ENCODE results near the gene NREP.

DNA sequence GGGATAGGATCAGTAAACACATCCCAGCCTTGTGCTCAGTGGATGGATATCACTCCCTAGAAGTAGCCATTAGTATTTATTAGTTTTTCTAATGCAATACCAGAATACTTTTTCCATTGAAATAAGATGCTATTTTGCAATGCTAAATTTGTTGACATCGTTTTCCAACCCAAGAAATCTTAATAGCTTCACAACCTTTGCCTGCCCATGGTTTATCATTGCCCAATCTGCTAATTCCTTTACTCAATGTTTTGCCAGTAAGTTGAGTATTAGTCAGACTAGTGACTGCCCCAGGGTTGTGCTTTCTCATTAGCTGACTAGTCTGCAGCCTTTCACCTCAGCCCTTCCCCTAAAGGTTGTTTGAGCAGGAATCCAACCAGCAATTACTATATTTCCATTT is 62.9 kb downstream of the NREP start:
- TF ChIP-seq, protein P1, sequence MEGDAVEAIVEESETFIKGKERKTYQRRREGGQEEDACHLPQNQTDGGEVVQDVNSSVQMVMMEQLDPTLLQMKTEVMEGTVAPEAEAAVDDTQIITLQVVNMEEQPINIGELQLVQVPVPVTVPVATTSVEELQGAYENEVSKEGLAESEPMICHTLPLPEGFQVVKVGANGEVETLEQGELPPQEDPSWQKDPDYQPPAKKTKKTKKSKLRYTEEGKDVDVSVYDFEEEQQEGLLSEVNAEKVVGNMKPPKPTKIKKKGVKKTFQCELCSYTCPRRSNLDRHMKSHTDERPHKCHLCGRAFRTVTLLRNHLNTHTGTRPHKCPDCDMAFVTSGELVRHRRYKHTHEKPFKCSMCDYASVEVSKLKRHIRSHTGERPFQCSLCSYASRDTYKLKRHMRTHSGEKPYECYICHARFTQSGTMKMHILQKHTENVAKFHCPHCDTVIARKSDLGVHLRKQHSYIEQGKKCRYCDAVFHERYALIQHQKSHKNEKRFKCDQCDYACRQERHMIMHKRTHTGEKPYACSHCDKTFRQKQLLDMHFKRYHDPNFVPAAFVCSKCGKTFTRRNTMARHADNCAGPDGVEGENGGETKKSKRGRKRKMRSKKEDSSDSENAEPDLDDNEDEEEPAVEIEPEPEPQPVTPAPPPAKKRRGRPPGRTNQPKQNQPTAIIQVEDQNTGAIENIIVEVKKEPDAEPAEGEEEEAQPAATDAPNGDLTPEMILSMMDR (IDR thresholded peaks at IDR 0.05) = no peak
- no peak for TF ChIP-seq POLR2A (IDR thresholded peaks at IDR 0.05)

All from breast epithelium (tissue), 3 donors.